Upper lobe of right lung (tissue), 1 donor: ENCODE results near the gene HSFX3. TPM values are rescaled to one million over a fixed set of nuclear protein-coding genes. Genes with fewer than 3 reads are reported as not detected.
A peak's percentile ranks its signal among the peaks of the same experiment; 100 is the strongest.
"Not testable (repeated sequence)": the region's sequence is repeated elsewhere in the genome, so short reads cannot be mapped to it uniquely, and the experiment has no call there.

Experiments
- ATAC-seq: fragments of 200-7000 bp; cut with Tn5 transposase; one replicate; pipeline ENCODE4 v1.9.1; 2020; ENCODE audit warnings: mild to moderate bottlenecking, moderate library complexity
- DNase-seq: peaks from one replicate; pipeline ENCODE4 v3.0.0-alpha.2; 2020
- H3K27ac ChIP-seq: fragments of 200-600 bp; one replicate; pipeline ENCODE4 v1.8.0; 2022
- H3K27me3 ChIP-seq: fragments of 200-600 bp; one replicate; pipeline ENCODE4 v1.8.0; 2022; ENCODE audit warnings: mild to moderate bottlenecking
- H3K36me3 ChIP-seq: fragments of 200-600 bp; one replicate; pipeline ENCODE4 v1.8.0; 2022
- H3K4me1 ChIP-seq: fragments of 200-600 bp; one replicate; pipeline ENCODE4 v1.8.0; 2022
- H3K4me3 ChIP-seq: fragments of 200-600 bp; one replicate; pipeline ENCODE4 v1.8.0; 2022; ENCODE audit warnings: mild to moderate bottlenecking
- H3K9me3 ChIP-seq: fragments of 200-600 bp; one replicate; pipeline ENCODE4 v1.8.0; 2022
- intact Hi-C: fragments of 100-400 bp; cut with DNase I; formaldehyde crosslinking; loops from one replicate; pipeline ENCODE4 v1.11.0; 2022
- total RNA-seq: library from RNA; stranded (reverse); fragmentation: NEBNext Ultra II Directional; extraction: Animal tissue kit (Norgen Biotek cat#: 25700); gene quantifications from one replicate; pipeline ENCODE4 v1.2.1, GENCODE V29; 2021
- TF ChIP-seq, protein P1 (sequence below): fragments of 200-600 bp; IDR thresholded peaks from one replicate; pipeline ENCODE4 v1.8.0; 2022; ENCODE audit warnings: antibody characterized with exemption
- donor health status: DM: no; HTN: yes; CAD: no; lungs with severe emphysema.

The HSFX3 gene
- total RNA-seq, 1 donor from 2014 or later: not detected

GRCh38 chrX:149547782-149548181 lies 1.9 kb downstream of the HSFX3 start:
- H3K4me3 ChIP-seq, DNase-seq, H3K4me1 ChIP-seq, ATAC-seq, H3K36me3 ChIP-seq, H3K27me3 ChIP-seq, H3K9me3 ChIP-seq, H3K27ac ChIP-seq, intact Hi-C loops: not testable (repeated sequence)

- H3K4me3 ChIP-seq, H3K9me3 ChIP-seq, ATAC-seq, H3K27ac ChIP-seq, H3K4me1 ChIP-seq, H3K36me3 ChIP-seq, DNase-seq, H3K27me3 ChIP-seq, intact Hi-C loops: not testable (repeated sequence)
Measured at GRCh38 chrX:149546962-149547361, 2.8 kb downstream of the HSFX3 start.

GRCh38 chrX:149545545-149546543 lies 3.9 kb downstream of the HSFX3 start:
- H3K9me3 ChIP-seq, DNase-seq, H3K27ac ChIP-seq, H3K27me3 ChIP-seq, H3K4me3 ChIP-seq, H3K4me1 ChIP-seq, H3K36me3 ChIP-seq, ATAC-seq, intact Hi-C loops: not testable (repeated sequence)

GRCh38 chrX:149541521-149542047 lies 8.1 kb downstream of the HSFX3 start:
- Histone ChIP-seq H3K9me3 (no peaks in the 10 kb centered on the region), H3K36me3 (no peaks in the 10 kb centered on the region), H3K4me3 (peak overlapping the region; percentile 65), H3K4me1 (peaks cover 3% of the 10 kb centered on the region), H3K27ac (peak overlapping the region; percentile 91), H3K27me3 (no peaks in the 10 kb centered on the region)
- intact Hi-C loops: no loop called here
- TF ChIP-seq, protein P1, sequence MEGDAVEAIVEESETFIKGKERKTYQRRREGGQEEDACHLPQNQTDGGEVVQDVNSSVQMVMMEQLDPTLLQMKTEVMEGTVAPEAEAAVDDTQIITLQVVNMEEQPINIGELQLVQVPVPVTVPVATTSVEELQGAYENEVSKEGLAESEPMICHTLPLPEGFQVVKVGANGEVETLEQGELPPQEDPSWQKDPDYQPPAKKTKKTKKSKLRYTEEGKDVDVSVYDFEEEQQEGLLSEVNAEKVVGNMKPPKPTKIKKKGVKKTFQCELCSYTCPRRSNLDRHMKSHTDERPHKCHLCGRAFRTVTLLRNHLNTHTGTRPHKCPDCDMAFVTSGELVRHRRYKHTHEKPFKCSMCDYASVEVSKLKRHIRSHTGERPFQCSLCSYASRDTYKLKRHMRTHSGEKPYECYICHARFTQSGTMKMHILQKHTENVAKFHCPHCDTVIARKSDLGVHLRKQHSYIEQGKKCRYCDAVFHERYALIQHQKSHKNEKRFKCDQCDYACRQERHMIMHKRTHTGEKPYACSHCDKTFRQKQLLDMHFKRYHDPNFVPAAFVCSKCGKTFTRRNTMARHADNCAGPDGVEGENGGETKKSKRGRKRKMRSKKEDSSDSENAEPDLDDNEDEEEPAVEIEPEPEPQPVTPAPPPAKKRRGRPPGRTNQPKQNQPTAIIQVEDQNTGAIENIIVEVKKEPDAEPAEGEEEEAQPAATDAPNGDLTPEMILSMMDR: no peak
- no peak for DNase-seq
- ATAC-seq: no peak

GRCh38 chrX:149540621-149541520 lies 8.9 kb downstream of the HSFX3 start, which contains the start of gene EOLA1:
TSS of gene EOLA1 (plus strand) at chrX:149541012. CDS start at chrX:149545631, 4,619 bp downstream.
- peak within 1 kb of the TSS; percentile 91 for H3K27ac ChIP-seq
- peak; percentile 70 for ATAC-seq

DNA sequence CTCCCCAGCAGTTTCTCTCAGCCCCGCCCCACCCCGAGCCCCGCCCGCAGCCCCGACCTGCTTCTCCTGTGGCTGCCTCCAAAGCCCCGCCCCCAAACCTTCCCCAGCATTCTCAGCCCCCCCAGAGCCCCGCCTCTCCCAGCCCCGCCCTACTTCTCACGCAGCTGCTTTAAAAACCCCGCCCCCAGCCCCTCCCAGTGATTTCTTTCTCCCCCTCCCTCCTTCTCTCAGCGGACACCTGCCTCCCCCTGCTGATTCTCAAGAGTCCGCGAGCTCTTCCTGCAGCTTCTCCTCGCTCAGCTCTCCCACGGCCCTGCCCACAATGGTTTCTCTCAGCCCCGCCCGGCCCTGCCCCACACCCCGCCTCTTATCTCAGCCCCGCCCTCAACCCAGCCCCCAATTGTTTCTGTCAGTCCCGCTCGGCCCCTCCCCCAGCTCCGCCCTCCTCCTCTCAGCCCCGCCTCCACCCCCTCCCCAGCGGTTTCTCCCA lies 9.5 kb downstream of the HSFX3 start:
- intact Hi-C loops: no loop called here
- Histone ChIP-seq H3K27ac (peak overlapping the region; percentile 91), H3K4me3 (peak overlapping the region; percentile 65)

More at GRCh38 chrX:149540621-149541520, 8.9 kb downstream of the HSFX3 start, which contains the start of gene EOLA1:
- intact Hi-C loops: no loop called here
- H3K27me3 ChIP-seq: no peaks in the 10 kb centered on the region
- TF ChIP-seq, protein P1: no peak
- H3K4me1 ChIP-seq: peaks cover 3% of the 10 kb centered on the region
- H3K9me3 ChIP-seq: no peaks in the 10 kb centered on the region
- DNase-seq: peak; percentile 93
- H3K4me3 ChIP-seq: peak within 1 kb of the TSS; percentile 65
- no peaks in the 10 kb centered on the region for H3K36me3 ChIP-seq

More for the DNA sequence above, 9.5 kb downstream of the HSFX3 start:
- ATAC-seq (peak; percentile 80), DNase-seq (peak; percentile 95)
- Histone ChIP-seq H3K9me3 (no peaks in the 10 kb centered on the region), H3K27me3 (no peaks in the 10 kb centered on the region), H3K36me3 (no peaks in the 10 kb centered on the region), H3K4me1 (peaks cover 3% of the 10 kb centered on the region)
- TF ChIP-seq, protein P1: no peak
